Lower leg skin (tissue), 3 donors: ENCODE measurements around the gene MORC3.

ENCODE experiments used
- POLR2A ChIP-seq, 2 donors: fragments of 450-650 bp; IDR thresholded peaks; one replicate each; pipeline ENCODE4 v1.6.1; 2016 to 2017; ENCODE audit warnings: antibody characterized with exemption in 2 of 2, mild to moderate bottlenecking in 1 of 2, moderate library complexity in 1 of 2
- TF ChIP-seq, protein P1 (sequence below), 3 donors: fragments of 450-650 bp; IDR thresholded peaks; one replicate each; pipeline ENCODE4 v1.5.1; 2016; ENCODE audit warnings: antibody characterized with exemption in 3 of 3, mild to moderate bottlenecking in 3 of 3, moderate library complexity in 2 of 3

DNA sequence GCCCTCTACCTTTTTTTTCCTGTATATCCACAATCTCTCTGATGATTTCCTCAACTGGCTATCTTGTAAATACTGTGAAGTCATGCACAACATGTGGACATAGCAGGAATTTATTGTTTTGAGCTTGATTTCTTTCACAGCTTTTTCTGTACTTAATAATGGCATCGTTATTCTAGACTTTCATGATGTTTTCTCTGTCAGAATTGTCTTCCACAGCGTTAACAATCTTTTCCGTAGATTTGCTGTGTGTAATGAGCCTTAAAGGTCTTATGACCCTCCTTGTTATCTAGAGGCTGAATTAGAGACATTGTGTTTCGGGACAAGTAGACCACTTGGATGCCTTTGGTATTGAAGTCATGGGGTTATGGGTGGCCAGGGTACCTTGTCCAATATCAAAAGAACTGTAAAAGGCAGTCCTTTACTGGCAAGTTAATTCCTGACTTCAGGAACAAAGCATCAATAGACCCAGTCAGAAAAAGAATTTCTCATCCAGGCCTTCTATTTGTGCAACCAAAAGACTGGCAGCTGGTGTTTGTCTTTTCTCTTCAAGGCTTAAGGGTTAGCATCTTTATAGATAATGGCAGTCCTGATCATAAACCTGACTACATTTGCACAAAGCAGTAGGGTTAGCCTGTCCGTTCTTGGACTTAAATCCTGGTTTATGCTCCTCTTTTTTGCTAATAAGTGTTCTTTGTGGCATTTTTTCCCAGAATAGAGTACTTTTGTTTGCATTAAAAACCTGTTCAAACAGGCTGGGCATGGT is 35.1 kb downstream of the MORC3 start:
- TF ChIP-seq, protein P1, sequence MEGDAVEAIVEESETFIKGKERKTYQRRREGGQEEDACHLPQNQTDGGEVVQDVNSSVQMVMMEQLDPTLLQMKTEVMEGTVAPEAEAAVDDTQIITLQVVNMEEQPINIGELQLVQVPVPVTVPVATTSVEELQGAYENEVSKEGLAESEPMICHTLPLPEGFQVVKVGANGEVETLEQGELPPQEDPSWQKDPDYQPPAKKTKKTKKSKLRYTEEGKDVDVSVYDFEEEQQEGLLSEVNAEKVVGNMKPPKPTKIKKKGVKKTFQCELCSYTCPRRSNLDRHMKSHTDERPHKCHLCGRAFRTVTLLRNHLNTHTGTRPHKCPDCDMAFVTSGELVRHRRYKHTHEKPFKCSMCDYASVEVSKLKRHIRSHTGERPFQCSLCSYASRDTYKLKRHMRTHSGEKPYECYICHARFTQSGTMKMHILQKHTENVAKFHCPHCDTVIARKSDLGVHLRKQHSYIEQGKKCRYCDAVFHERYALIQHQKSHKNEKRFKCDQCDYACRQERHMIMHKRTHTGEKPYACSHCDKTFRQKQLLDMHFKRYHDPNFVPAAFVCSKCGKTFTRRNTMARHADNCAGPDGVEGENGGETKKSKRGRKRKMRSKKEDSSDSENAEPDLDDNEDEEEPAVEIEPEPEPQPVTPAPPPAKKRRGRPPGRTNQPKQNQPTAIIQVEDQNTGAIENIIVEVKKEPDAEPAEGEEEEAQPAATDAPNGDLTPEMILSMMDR (IDR thresholded peaks at IDR 0.05): no peak
- no peak for TF ChIP-seq POLR2A (IDR thresholded peaks at IDR 0.05)
